H1 (cell line): ENCODE data around the gene DNAJC6.

Source experiments
- CBX8 ChIP-seq: fragments of 300-800, 300-1000 bp; sonication (generic); IDR thresholded peaks from 2 replicates; pipeline ENCODE4 v1.7.1; 2016; ENCODE audit warnings: low read depth, low read length, borderline replicate concordance
- CHD2 ChIP-seq: IDR thresholded peaks from 2 replicates; pipeline ENCODE4 v1.6.1; 2012; ENCODE audit warnings: low read length, improper control_type of control experiment
- EP300 ChIP-seq, 2 experiments: IDR thresholded peaks; 1 replicate in 1 of 2; 2 replicates in 1 of 2; pipeline ENCODE4 v1.6.1; 2011 to 2012; ENCODE audit warnings: low read depth in 2 of 2, low read length in 2 of 2, mild to moderate bottlenecking in 2 of 2, borderline replicate concordance in 1 of 2, inconsistent platforms in 1 of 2, moderate library complexity in 1 of 2
- NRF1 ChIP-seq: IDR thresholded peaks from 2 replicates; pipeline ENCODE4 v1.6.1; 2011; ENCODE audit warnings: mild to moderate bottlenecking, low read depth, low read length, improper control_type of control experiment
- SIN3A ChIP-seq, 2 experiments: IDR thresholded peaks in 1 of 2; conservative IDR thresholded peaks in 1 of 2; 2 replicates each; pipeline ENCODE4 v1.6.1; 2011 to 2012; ENCODE audit warnings: low read length in 2 of 2, improper control_type of control experiment in 1 of 2, low read depth in 1 of 2, mild to moderate bottlenecking in 1 of 2
- SIRT6 ChIP-seq: IDR thresholded peaks from one replicate; pipeline ENCODE4 v1.7.1; 2012; ENCODE audit warnings: low read length, inconsistent platforms
- TF ChIP-seq, protein P1 (sequence below), 3 experiments: IDR thresholded peaks; 1 replicate in 2 of 3; 2 replicates in 1 of 3; pipeline versions ENCODE4 v1.5.1 to v1.6.1; 2011; ENCODE audit warnings: low read length in 3 of 3, mild to moderate bottlenecking in 3 of 3, inconsistent platforms in 2 of 3, low read depth in 1 of 3, moderate library complexity in 1 of 3; ENCODE audit not compliant: insufficient read depth in 1 of 3; ENCODE audit errors: control extremely low read depth in 1 of 3
- TF ChIP-seq, protein P2 (sequence below): IDR thresholded peaks from 2 replicates; pipeline ENCODE4 v1.6.1; 2011; ENCODE audit warnings: low read length, improper control_type of control experiment

DNA sequence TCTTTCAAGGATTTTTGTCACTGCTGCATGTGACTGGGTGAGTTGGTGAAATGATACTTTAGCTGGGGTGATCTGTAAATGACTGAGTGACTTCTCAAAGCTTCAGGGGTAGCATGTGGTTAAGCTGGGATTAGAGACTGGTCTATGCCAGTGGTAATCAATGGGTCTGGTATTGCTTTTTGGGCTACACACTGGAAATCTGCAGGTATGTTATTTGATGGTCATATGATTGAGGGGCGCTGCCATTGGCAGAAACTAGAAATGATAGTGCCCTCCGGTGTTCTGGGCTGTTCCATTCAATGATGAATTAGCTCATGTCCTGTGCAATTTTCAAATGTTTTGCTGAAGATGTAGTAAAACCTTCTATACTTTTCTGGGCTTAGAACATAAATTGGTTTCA lies 39.7 kb upstream of the DNAJC6 start:
- no peak for TF ChIP-seq EP300 (IDR thresholded peaks at IDR 0.05; ENCODE audit: borderline replicate concordance in 1 of 2, low read depth in 2 of 2, low read length in 2 of 2)
- TF ChIP-seq NRF1 = no peak
- no peak for TF ChIP-seq SIN3A (conservative IDR thresholded peaks at IDR 0.05 in 1 of 2, IDR thresholded peaks at IDR 0.05 in 1 of 2; ENCODE audit: low read depth in 1 of 2, low read length in 2 of 2)
- TF ChIP-seq CHD2 = no peak
- TF ChIP-seq, protein P1, sequence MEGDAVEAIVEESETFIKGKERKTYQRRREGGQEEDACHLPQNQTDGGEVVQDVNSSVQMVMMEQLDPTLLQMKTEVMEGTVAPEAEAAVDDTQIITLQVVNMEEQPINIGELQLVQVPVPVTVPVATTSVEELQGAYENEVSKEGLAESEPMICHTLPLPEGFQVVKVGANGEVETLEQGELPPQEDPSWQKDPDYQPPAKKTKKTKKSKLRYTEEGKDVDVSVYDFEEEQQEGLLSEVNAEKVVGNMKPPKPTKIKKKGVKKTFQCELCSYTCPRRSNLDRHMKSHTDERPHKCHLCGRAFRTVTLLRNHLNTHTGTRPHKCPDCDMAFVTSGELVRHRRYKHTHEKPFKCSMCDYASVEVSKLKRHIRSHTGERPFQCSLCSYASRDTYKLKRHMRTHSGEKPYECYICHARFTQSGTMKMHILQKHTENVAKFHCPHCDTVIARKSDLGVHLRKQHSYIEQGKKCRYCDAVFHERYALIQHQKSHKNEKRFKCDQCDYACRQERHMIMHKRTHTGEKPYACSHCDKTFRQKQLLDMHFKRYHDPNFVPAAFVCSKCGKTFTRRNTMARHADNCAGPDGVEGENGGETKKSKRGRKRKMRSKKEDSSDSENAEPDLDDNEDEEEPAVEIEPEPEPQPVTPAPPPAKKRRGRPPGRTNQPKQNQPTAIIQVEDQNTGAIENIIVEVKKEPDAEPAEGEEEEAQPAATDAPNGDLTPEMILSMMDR (IDR thresholded peaks at IDR 0.05; ENCODE audit: control extremely low read depth in 1 of 3, insufficient read depth in 1 of 3, low read depth in 1 of 3, low read length in 3 of 3) = no peak
- TF ChIP-seq, protein P2, sequence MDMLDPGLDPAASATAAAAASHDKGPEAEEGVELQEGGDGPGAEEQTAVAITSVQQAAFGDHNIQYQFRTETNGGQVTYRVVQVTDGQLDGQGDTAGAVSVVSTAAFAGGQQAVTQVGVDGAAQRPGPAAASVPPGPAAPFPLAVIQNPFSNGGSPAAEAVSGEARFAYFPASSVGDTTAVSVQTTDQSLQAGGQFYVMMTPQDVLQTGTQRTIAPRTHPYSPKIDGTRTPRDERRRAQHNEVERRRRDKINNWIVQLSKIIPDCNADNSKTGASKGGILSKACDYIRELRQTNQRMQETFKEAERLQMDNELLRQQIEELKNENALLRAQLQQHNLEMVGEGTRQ = no peak
- no peak for TF ChIP-seq SIRT6
- TF ChIP-seq CBX8 = no peak
